Spleen (tissue), 7 donors: ENCODE results near the gene CX3CL1.

Experiments
- POLR2A ChIP-seq, 3 donors: fragments of 450-650 bp; IDR thresholded peaks; one replicate each; pipeline ENCODE4 v1.5.1; 2017; ENCODE audit warnings: antibody characterized with exemption in 3 of 3, mild to moderate bottlenecking in 1 of 3
- POLR2AphosphoS5 ChIP-seq, 3 donors: sonication (generic); formaldehyde crosslinking; IDR thresholded peaks; one replicate each; pipeline ENCODE4 v1.5.1; 2017; ENCODE audit warnings: antibody characterized with exemption in 3 of 3
- TF ChIP-seq, protein P1 (sequence below), 11 experiments: fragments of 200-600 bp in 7 of 11; fragments of 450-650 bp in 4 of 11; sonication (generic) in 4 of 11; IDR thresholded peaks in 8 of 11; conservative IDR thresholded peaks in 3 of 11; 1 replicate in 7 of 11; 2 replicates in 4 of 11; pipeline versions ENCODE4 v1.4.0 to v1.8.0; 2016 to 2021; ENCODE audit warnings: antibody characterized with exemption in 11 of 11, inconsistent platforms in 4 of 11, mild to moderate bottlenecking in 1 of 11
- donor health status: DM: no; HTN: no; CAD: no; lungs with moderate emphysema.
- donor health status: DM: no; HTN: no; CAD: no.
- donor health status: DM: no; HTN: no; CAD: no.

- TF ChIP-seq, protein P1, sequence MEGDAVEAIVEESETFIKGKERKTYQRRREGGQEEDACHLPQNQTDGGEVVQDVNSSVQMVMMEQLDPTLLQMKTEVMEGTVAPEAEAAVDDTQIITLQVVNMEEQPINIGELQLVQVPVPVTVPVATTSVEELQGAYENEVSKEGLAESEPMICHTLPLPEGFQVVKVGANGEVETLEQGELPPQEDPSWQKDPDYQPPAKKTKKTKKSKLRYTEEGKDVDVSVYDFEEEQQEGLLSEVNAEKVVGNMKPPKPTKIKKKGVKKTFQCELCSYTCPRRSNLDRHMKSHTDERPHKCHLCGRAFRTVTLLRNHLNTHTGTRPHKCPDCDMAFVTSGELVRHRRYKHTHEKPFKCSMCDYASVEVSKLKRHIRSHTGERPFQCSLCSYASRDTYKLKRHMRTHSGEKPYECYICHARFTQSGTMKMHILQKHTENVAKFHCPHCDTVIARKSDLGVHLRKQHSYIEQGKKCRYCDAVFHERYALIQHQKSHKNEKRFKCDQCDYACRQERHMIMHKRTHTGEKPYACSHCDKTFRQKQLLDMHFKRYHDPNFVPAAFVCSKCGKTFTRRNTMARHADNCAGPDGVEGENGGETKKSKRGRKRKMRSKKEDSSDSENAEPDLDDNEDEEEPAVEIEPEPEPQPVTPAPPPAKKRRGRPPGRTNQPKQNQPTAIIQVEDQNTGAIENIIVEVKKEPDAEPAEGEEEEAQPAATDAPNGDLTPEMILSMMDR (IDR thresholded peaks at IDR 0.05 in 8 of 11, conservative IDR thresholded peaks at IDR 0.05 in 3 of 11), result no peak
- TF ChIP-seq POLR2A (IDR thresholded peaks at IDR 0.05) (no peak), POLR2AphosphoS5 (IDR thresholded peaks at IDR 0.05) (no peak)
Observed at GRCh38 chr16:57357330-57358085, 14.8 kb upstream of the CX3CL1 start.
